NOMO-1 treated with dmso at 0.1 percent for 144 hours (cell line): ENCODE data around the gene SEMA3G.

ENCODE experiments used
- DNase-seq: peaks from one replicate; lab custom pipeline; 2025; ENCODE audit not compliant: unreplicated experiment; lab: John Stamatoyannopoulos, UW

The SEMA3G gene

GRCh38 chr3:52396907-52397591 is 47.9 kb downstream of the SEMA3G start:
- DNase-seq: no peak

- DNase-seq: no peak
Observed at GRCh38 chr3:52396011-52396906, 48.6 kb downstream of the SEMA3G start.

DNA sequence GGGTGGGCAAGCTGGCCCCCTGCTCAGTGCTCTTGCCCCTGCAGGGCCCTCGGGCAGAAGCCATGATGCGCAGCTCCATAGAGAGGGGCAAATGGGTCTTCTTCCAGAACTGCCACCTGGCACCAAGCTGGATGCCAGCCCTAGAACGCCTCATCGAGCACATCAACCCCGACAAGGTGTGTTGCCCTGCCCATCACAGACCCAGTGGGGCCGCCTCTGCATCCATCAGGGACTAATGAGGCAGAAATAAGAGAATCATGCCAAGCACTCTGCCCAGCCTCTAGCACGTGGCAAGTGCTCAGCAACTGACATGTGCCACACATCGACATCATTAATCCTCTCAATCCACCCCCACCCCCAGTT is 49.4 kb downstream of the SEMA3G start:
- DNase-seq: no peak

DNA sequence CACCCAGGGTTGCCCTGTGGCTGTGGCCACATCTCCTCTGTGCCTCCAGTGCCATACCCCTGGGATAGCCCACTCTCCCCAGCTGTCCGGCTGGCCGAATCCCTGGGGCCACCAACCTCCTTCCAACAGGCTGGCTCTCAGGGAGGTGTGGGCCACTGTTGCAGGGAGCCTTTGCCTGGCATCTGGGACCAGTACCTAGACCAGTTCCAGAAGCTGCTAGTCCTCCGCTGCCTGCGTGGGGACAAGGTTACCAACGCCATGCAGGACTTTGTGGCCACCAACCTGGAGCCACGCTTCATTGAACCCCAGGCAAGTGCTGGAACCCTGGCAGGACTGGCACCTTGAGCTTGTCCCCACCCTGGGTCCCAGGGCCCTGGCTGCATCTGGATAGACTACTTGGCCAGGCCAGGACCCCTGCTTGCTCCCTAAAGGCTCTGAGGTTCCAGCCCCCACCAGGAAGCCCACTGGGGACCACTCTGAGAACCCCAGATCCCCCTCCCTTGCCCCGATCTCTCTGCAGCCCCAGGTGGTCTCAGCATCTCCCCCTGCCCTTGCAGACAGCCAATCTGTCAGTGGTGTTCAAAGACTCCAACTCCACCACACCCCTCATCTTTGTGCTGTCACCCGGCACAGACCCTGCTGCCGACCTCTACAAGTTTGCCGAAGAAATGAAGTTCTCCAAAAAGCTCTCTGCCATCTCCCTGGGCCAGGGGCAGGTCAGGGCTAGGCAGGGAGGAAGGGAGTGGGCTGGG is 50.0 kb downstream of the SEMA3G start:
- DNase-seq: no peak

- DNase-seq: no peak
Observed at GRCh38 chr3:52393959-52394670, 50.8 kb downstream of the SEMA3G start.

GRCh38 chr3:52393131-52393807 is 51.6 kb downstream of the SEMA3G start:
- no peak for DNase-seq

DNA sequence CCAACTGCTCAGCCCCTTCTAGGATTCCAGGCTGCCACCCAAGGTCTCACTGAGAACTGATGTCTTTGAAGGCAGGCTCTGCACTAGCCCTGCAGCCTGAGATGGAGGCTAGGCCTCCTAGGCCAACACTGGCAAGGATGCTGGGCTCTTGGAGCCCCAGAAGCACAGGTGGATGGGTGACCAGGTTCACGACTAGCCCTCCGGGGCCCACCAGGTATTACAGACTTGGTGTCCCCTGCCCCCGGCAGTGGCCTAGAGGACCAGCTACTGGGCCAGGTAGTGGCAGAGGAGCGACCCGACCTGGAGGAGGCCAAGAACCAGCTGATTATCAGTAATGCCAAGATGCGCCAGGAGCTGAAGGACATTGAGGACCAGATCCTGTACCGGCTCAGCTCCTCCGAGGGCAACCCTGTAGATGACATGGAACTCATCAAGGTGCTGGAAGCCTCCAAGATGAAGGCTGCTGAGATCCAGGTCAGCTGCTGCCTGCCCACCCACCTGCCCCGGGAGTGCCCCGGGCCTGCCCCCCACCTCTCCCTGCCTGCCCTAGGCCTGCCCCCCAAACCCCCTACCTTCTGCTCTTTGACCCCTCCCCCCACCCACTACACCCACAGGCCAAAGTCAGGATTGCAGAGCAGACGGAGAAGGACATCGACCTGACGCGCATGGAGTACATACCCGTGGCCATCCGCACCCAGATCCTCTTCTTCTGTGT is 52.5 kb downstream of the SEMA3G start:
- DNase-seq: no peak

DNA sequence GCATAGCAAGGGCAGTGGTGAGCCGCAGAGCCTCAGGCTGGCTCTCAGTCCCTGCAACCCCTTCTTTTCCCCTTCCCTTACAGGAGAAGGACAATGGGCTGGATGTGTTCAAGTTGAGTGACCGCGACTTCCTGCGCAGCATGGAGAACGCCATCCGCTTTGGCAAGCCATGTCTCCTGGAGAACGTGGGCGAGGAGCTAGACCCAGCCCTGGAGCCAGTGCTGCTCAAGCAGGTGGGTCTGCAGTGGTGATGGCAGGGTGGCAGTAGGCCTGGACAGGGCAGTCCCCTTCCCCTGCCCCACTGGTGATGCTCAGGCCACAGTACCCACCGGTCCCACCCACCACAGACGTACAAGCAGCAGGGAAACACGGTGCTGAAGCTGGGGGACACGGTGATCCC is 53.8 kb downstream of the SEMA3G start:
- no peak for DNase-seq

DNA sequence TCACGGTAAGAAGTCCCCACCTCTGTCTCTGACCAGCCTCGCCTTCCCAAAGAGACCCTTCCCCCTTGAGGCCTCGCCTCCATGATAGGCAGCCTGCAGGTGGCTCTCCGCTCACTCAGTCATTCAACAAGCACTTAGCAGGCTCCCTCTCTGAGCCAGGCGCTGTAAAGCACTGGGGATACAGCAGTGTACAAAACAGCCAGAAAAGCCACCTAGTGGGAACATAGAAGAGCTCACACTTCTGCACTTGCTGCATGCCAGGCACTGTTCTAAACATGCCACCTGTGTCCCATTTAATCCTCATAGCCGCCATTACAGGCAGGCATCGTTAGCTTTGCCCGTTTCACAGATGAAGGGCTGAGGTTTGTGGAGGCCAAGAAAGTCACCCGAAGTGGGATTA is 56.0 kb downstream of the SEMA3G start:
- DNase-seq: no peak

DNA sequence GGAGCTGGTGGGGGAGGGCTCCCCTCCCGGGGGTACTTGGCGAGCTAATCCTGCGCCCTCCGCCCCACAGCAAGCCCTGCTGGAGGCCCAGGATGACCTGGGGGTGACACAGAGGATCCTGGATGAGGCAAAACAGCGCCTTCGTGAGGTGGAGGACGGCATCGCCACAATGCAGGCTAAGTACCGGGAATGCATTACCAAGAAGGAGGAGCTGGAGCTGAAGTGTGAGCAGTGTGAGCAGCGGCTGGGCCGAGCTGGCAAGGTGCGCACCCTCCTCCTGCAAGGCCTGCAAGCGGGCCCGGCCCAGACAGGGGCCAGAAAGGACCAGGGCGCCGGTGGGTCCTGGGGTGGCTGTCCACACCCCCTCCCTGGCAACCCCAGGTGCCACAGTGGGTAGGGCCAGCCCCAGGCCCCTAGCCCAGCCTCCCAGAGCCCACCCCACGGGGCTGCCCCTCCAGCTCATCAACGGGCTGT is 56.5 kb downstream of the SEMA3G start:
- no peak for DNase-seq

GRCh38 chr3:52387481-52387880 is 57.4 kb downstream of the SEMA3G start:
- DNase-seq: no peak

- DNase-seq: peak; percentile 6
Observed at GRCh38 chr3:52385157-52385556, 59.7 kb downstream of the SEMA3G start.

- DNase-seq: no peak
Observed at GRCh38 chr3:52384019-52384761, 60.7 kb downstream of the SEMA3G start.

- no peak for DNase-seq
Observed at GRCh38 chr3:52383446-52383845, 61.5 kb downstream of the SEMA3G start.
